Thymus (tissue), 11 donors: ENCODE results near the gene ATXN10. TPM values are rescaled to one million over a fixed set of nuclear protein-coding genes. Genes with fewer than 3 reads are reported as not detected.

ENCODE experiments used
- DNase-seq, 9 donors: peaks; one replicate each; pipeline ENCODE4 v3.0.0-alpha.2; 2013; ENCODE audit warnings: low spot score in 9 of 9, low read depth in 6 of 9, missing footprints in 1 of 9
- H3K27ac ChIP-seq, 2 donors: one replicate each; pipeline ENCODE4 v1.5.1; 2013; ENCODE audit warnings: control low read depth in 1 of 2, low read depth in 1 of 2, low read length in 1 of 2, mild to moderate bottlenecking in 1 of 2, moderate library complexity in 1 of 2
- H3K27me3 ChIP-seq, 2 donors: one replicate each; pipeline ENCODE4 v1.5.1; 2013; ENCODE audit warnings: low read length in 1 of 2; ENCODE audit not compliant: control insufficient read depth in 2 of 2, insufficient read depth in 1 of 2
- H3K36me3 ChIP-seq, 2 donors: one replicate each; pipeline ENCODE4 v1.5.1; 2013; ENCODE audit warnings: low read length in 1 of 2, mild to moderate bottlenecking in 1 of 2, moderate library complexity in 1 of 2; ENCODE audit not compliant: control insufficient read depth in 2 of 2, insufficient read depth in 2 of 2
- H3K4me1 ChIP-seq, 2 donors: one replicate each; pipeline ENCODE4 v1.5.1; 2013; ENCODE audit warnings: low read length in 2 of 2; ENCODE audit not compliant: control insufficient read depth in 2 of 2, insufficient read depth in 2 of 2
- H3K4me3 ChIP-seq, 2 donors: one replicate each; pipeline ENCODE4 v1.5.1; 2013; ENCODE audit warnings: low read length in 2 of 2, control low read depth in 1 of 2, mild to moderate bottlenecking in 1 of 2
- H3K9me3 ChIP-seq, 2 donors: one replicate each; pipeline ENCODE4 v1.5.1; 2013; ENCODE audit warnings: low read length in 1 of 2, mild to moderate bottlenecking in 1 of 2; ENCODE audit not compliant: control insufficient read depth in 2 of 2, insufficient read depth in 1 of 2
- WGBS: extraction: QIAGEN DNeasy Blood & Tissue Kit; methylation state at CpG from one replicate; pipeline ENCODE4 v1.1.7; 2013; 5-methylcytosine and 5-hydroxymethylcytosine counted together
- polyA plus RNA-seq: library from polyadenylated mRNA; stranded (reverse); fragments of 200-250 nt; gene quantifications from one replicate; pipeline ENCODE4 v1.2.3, GENCODE V29; 2013
- total RNA-seq: library from RNA; stranded (reverse); fragments of 120-200 nt; gene quantifications from one replicate; pipeline ENCODE4 v1.2.4, GENCODE V29; 2013
- donor health status: healthy.

ATXN10 gene
- total and polyA plus RNA-seq, 2 donors, result 86.7 to 111 TPM

DNA sequence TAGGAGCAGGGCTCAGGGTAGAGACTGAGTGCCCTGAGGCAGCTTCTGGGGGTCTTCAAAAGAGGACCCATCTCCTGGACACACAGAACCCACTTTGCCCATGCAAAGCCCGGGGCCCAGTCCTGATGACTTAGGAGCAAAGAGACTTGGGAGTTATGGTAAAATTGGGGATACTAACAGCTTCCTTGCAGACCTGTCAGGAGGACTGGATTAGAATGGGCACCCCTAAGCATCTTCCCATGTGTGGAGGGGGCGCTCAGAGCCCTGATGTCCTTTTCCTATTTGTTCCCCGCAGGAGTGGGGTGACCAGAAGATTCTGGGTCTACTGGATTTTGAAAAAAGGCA, 205.4 kb downstream of the ATXN10 start:
- Histone ChIP-seq H3K27ac (no peak overlapping the region), H3K9me3 (peaks cover 0 to 4% of the 10 kb centered on the region in 2 donors), H3K4me1 (peaks cover 0 to 6% of the 10 kb centered on the region in 2 donors), H3K36me3 (no peaks in the 10 kb centered on the region), H3K4me3 (no peak overlapping the region), H3K27me3 (peaks cover 46 to 63% of the 10 kb centered on the region in 2 donors)
- 89% methylated on average over 3 of the region's 3 CpGs for WGBS
- no peak for DNase-seq

- WGBS, result 60% methylated on average over 18 of the region's 18 CpGs
- Histone ChIP-seq H3K9me3 (no peaks in the 10 kb centered on the region), H3K27ac (no peak overlapping the region), H3K4me3 (no peak overlapping the region), H3K4me1 (peaks cover 0 to 6% of the 10 kb centered on the region in 2 donors), H3K36me3 (no peaks in the 10 kb centered on the region), H3K27me3 (peaks cover 46 to 69% of the 10 kb centered on the region in 2 donors)
- no peak for DNase-seq
Observed at GRCh38 chr22:45877651-45878050, 206.0 kb downstream of the ATXN10 start.

GRCh38 chr22:45878051-45878781, 206.6 kb downstream of the ATXN10 start:
- Histone ChIP-seq H3K36me3 (no peaks in the 10 kb centered on the region), H3K27me3 (peaks cover 46 to 75% of the 10 kb centered on the region in 2 donors), H3K9me3 (no peaks in the 10 kb centered on the region), H3K4me3 (no peak overlapping the region), H3K27ac (no peak overlapping the region), H3K4me1 (peaks cover 0 to 6% of the 10 kb centered on the region in 2 donors)
- WGBS, result 22% methylated on average over 25 of the region's 25 CpGs
- DNase-seq, result no peak

GRCh38 chr22:45878901-45879551, 207.4 kb downstream of the ATXN10 start:
- WGBS, result 30% methylated on average over 16 of the region's 16 CpGs
- Histone ChIP-seq H3K36me3 (no peaks in the 10 kb centered on the region), H3K4me1 (peaks cover 0 to 6% of the 10 kb centered on the region in 2 donors), H3K27ac (no peak overlapping the region), H3K9me3 (no peaks in the 10 kb centered on the region), H3K4me3 (no peak overlapping the region), H3K27me3 (peaks cover 44 to 76% of the 10 kb centered on the region in 2 donors)
- DNase-seq, result no peak

DNA sequence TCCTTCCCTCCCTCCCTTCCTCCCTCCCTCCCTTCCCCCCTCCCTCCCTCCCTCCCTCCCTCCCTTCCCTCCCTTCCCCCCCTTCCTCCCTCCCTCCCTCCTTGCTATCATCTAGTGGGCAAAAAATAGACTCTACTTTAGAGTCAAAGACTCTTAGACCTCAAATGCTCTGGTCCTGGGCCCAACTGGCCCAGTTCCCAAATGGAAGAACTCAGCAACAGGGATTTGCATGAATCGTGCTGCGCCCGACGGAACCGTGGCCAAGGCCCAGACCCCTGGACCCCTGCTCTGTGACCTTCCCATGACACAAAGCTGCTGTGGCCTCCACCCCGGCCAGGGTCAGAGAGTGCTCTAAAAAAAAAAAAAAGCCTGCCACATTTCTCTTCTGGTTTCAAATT, 207.9 kb downstream of the ATXN10 start:
- no peak for DNase-seq
- peaks cover 44 to 75% of the 10 kb centered on the region in 2 donors for H3K27me3 ChIP-seq

GRCh38 chr22:45880091-45880715, 208.6 kb downstream of the ATXN10 start:
- no peak overlapping the region for H3K4me3 ChIP-seq
- H3K27me3 ChIP-seq, result peaks cover 44 to 73% of the 10 kb centered on the region in 2 donors
- 35% methylated on average over 22 of the region's 22 CpGs for WGBS
- DNase-seq, result no peak
- no peaks in the 10 kb centered on the region for H3K9me3 ChIP-seq
- H3K4me1 ChIP-seq, result peaks cover 0 to 6% of the 10 kb centered on the region in 2 donors
- H3K27ac ChIP-seq, result no peak overlapping the region
- no peaks in the 10 kb centered on the region for H3K36me3 ChIP-seq

More for the DNA sequence above, 207.9 kb downstream of the ATXN10 start:
- Histone ChIP-seq H3K36me3 (no peaks in the 10 kb centered on the region), H3K9me3 (no peaks in the 10 kb centered on the region), H3K4me3 (no peak overlapping the region), H3K4me1 (peaks cover 0 to 6% of the 10 kb centered on the region in 2 donors), H3K27ac (no peak overlapping the region)
- 79% methylated on average over 6 of the region's 6 CpGs for WGBS

DNA sequence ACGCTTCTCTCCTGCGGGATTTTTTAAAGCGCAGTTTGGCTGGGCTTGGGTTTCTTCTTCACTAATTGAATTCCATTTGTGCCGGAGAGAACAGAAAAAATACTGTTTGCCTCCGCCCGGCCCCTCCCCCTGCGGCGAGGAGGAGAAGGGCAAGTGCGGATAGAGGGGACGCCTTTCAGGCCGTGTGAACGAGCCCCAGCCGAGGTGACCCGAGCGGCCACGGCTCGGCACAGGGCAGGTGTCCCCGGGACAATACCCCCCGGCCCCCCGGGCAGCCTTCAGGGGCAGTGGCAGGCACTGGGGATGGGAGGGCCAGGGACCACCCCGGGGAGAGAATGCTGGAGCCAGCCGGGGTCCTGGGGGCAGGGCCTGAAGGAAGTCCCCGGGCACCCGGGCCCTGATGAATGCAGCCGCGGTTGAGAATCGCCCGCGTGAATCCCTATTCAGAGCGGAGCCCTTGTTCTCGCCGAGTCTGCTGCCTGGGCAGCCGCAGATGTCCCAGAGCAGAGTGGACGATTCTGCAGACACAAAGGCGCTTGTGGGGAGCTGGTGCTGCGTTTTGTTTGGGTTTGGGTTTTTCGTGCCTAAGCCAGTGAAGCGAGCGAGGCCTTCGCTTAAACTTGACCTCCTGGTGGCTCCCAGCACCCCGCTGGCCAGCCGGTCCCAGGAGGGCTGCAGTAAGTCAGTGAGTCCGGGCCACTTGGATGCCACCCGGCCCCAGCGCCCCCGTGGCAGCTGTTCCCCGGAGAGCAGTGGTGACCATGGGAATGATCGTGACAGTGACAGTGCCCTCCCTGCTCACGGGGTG, 209.3 kb downstream of the ATXN10 start:
- Histone ChIP-seq H3K27me3 (peaks cover 44 to 73% of the 10 kb centered on the region in 2 donors), H3K4me1 (peaks cover 0 to 6% of the 10 kb centered on the region in 2 donors), H3K4me3 (no peak overlapping the region), H3K27ac (no peak overlapping the region), H3K36me3 (no peaks in the 10 kb centered on the region), H3K9me3 (no peaks in the 10 kb centered on the region)
- WGBS, result 19% methylated on average over 49 of the region's 49 CpGs
- no peak for DNase-seq

DNA sequence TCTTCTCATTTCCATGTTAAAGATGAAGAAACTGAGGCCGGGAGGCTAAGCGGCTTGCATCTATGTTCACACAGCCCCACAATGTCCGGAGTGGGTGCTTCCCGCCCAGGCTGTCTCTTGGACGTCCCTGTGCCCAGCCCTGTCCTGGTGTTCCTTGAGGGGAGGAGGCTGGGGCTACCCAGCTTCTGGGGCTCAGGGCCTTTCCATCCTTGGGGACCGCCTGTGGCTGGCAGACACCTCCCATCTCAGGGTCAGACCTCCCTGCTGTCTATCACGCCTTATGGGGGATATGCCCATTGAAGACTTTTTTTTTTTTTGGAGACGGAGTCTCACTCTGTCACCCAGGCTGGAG, 209.9 kb downstream of the ATXN10 start:
- peaks cover 43 to 68% of the 10 kb centered on the region in 2 donors for H3K27me3 ChIP-seq
- no peak overlapping the region for H3K27ac ChIP-seq
- no peaks in the 10 kb centered on the region for H3K9me3 ChIP-seq
- peaks cover 0 to 6% of the 10 kb centered on the region in 2 donors for H3K4me1 ChIP-seq
- no peaks in the 10 kb centered on the region for H3K36me3 ChIP-seq
- no peak overlapping the region for H3K4me3 ChIP-seq
- no peak for DNase-seq
- WGBS, result 88% methylated on average over 8 of the region's 8 CpGs
